NCI-H187 treated with DMSO at 0.1 percent for 48 hours (cell line): ENCODE data around the gene FOXA3.
A peak's percentile ranks its signal among the peaks of the same experiment; 100 is the strongest.

Source experiments
- DNase-seq: peaks from one replicate; lab custom pipeline; 2025; lab: John Stamatoyannopoulos, UW

Gene FOXA3

GRCh38 chr19:45873219-45873772 is 9.2 kb downstream of the FOXA3 start:
- DNase-seq = no peak

- DNase-seq = no peak
Measured at GRCh38 chr19:45874620-45874966, 10.5 kb downstream of the FOXA3 start.

- no peak for DNase-seq
Measured at GRCh38 chr19:45876161-45876410, 12.0 kb downstream of the FOXA3 start.

- DNase-seq = no peak
Measured at GRCh38 chr19:45876411-45877197, 12.5 kb downstream of the FOXA3 start.

- DNase-seq = no peak
Measured at GRCh38 chr19:45878043-45878794, 14.1 kb downstream of the FOXA3 start.

GRCh38 chr19:45879055-45879454 is 14.9 kb downstream of the FOXA3 start:
- DNase-seq = no peak

GRCh38 chr19:45879971-45880370 is 15.8 kb downstream of the FOXA3 start:
- no peak for DNase-seq

- DNase-seq = no peak
Measured at GRCh38 chr19:45881082-45881908, 17.2 kb downstream of the FOXA3 start.

- DNase-seq = no peak
Measured at GRCh38 chr19:45881909-45882528, 17.9 kb downstream of the FOXA3 start.

GRCh38 chr19:45882652-45883585 is 18.8 kb downstream of the FOXA3 start:
- no peak for DNase-seq

GRCh38 chr19:45883586-45883880 is 19.4 kb downstream of the FOXA3 start:
- no peak for DNase-seq

GRCh38 chr19:45883881-45884681 is 20.0 kb downstream of the FOXA3 start:
- DNase-seq = no peak

- DNase-seq = no peak
Measured at GRCh38 chr19:45884682-45885555, 20.8 kb downstream of the FOXA3 start.

- peak; percentile 53 for DNase-seq
Measured at GRCh38 chr19:45885556-45886426, 21.7 kb downstream of the FOXA3 start, which contains the start of gene IRF2BP1. Gene IRF2BP1, minus strand, starts transcription at chr19:45886141. Its CDS starts 367 bp downstream, at chr19:45885774.

- peak; percentile 64 for DNase-seq
Measured at GRCh38 chr19:45886427-45887199, 22.5 kb downstream of the FOXA3 start.

GRCh38 chr19:45887200-45887710 is 23.1 kb downstream of the FOXA3 start:
- DNase-seq = no peak

- DNase-seq = no peak
Measured at GRCh38 chr19:45889210-45889885, 25.2 kb downstream of the FOXA3 start.
